Amniotic stem cell (primary cell): ENCODE results near the gene CDH22.

Experiments
- DNase-seq: peaks from one replicate; lab custom pipeline; 2025; lab: John Stamatoyannopoulos, UW

Gene CDH22

GRCh38 chr20:46169245-46170171 is 138.8 kb downstream of the CDH22 start:
- no peak for DNase-seq

GRCh38 chr20:46168438-46168837 is 139.9 kb downstream of the CDH22 start:
- DNase-seq = no peak

GRCh38 chr20:46167080-46167479 is 141.2 kb downstream of the CDH22 start:
- DNase-seq = no peak

- DNase-seq = no peak
Observed at GRCh38 chr20:46164254-46164653, 144.0 kb downstream of the CDH22 start.

- DNase-seq = no peak
Observed at GRCh38 chr20:46161921-46162320, 146.4 kb downstream of the CDH22 start.

GRCh38 chr20:46160661-46161060 is 147.6 kb downstream of the CDH22 start:
- DNase-seq = no peak

- no peak for DNase-seq
Observed at GRCh38 chr20:46159101-46159897, 149.0 kb downstream of the CDH22 start.

GRCh38 chr20:46158476-46158987 is 149.8 kb downstream of the CDH22 start:
- DNase-seq = no peak

- no peak for DNase-seq
Observed at GRCh38 chr20:46157625-46158024, 150.7 kb downstream of the CDH22 start.

- DNase-seq = no peak
Observed at GRCh38 chr20:46157076-46157592, 151.2 kb downstream of the CDH22 start.

- no peak for DNase-seq
Observed at GRCh38 chr20:46156065-46156464, 152.2 kb downstream of the CDH22 start.

- DNase-seq = no peak
Observed at GRCh38 chr20:46154796-46155195, 153.5 kb downstream of the CDH22 start.

- no peak for DNase-seq
Observed at GRCh38 chr20:46154305-46154704, 154.0 kb downstream of the CDH22 start.

GRCh38 chr20:46152824-46153586 is 155.3 kb downstream of the CDH22 start:
- DNase-seq = no peak

GRCh38 chr20:46151936-46152335 is 156.4 kb downstream of the CDH22 start:
- no peak for DNase-seq

GRCh38 chr20:46150943-46151342 is 157.4 kb downstream of the CDH22 start:
- no peak for DNase-seq

- DNase-seq = no peak
Observed at GRCh38 chr20:46148313-46149208, 159.7 kb downstream of the CDH22 start.

- no peak for DNase-seq
Observed at GRCh38 chr20:46145713-46146112, 162.6 kb downstream of the CDH22 start.

- no peak for DNase-seq
Observed at GRCh38 chr20:46144432-46145025, 163.8 kb downstream of the CDH22 start.

- DNase-seq = no peak
Observed at GRCh38 chr20:46142124-46142523, 166.2 kb downstream of the CDH22 start.
